GM12865 (cell line): ENCODE measurements around the gene OCSTAMP.

Source experiments
- DNase-seq: peaks from one replicate; pipeline ENCODE4 v3.0.0; 2010; ENCODE audit warnings: low read depth
- H3K4me3 ChIP-seq: 2 replicates; pipeline ENCODE4 v1.5.1; 2011; ENCODE audit warnings: mild to moderate bottlenecking, low read depth, low read length, control low read depth
- TF ChIP-seq, protein P1 (sequence below): IDR thresholded peaks from 2 replicates; pipeline ENCODE4 v1.5.1; 2011; ENCODE audit warnings: low read length, control low read depth, low read depth, inconsistent platforms; ENCODE audit not compliant: insufficient read depth; ENCODE audit errors: missing control alignments

OCSTAMP gene

DNA sequence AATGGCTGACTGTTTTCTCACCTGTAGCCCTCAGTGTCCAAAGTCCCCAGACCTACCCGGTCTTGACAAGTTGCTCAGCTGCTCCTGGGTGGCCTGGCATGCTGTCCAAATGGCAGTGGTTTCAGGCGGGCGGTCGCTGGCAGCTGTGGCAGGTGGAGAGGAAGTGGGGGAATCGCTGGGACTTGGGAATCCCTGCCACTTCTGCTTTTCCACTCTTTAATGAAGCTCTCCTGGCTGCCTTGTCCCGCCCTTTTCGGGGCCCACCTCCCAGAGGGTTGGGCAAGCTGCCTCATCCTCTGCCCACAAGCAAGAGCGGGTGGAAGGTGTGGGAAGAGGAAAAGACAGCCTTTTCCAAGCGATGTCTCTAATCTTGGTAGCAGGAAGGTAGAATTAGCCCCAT is at the start of gene OCSTAMP:
OCSTAMP (minus strand) TSS at position 194 of the 400 bp plus-strand sequence; CDS start at position 100, 94 bp downstream.
- TF ChIP-seq, protein P1, sequence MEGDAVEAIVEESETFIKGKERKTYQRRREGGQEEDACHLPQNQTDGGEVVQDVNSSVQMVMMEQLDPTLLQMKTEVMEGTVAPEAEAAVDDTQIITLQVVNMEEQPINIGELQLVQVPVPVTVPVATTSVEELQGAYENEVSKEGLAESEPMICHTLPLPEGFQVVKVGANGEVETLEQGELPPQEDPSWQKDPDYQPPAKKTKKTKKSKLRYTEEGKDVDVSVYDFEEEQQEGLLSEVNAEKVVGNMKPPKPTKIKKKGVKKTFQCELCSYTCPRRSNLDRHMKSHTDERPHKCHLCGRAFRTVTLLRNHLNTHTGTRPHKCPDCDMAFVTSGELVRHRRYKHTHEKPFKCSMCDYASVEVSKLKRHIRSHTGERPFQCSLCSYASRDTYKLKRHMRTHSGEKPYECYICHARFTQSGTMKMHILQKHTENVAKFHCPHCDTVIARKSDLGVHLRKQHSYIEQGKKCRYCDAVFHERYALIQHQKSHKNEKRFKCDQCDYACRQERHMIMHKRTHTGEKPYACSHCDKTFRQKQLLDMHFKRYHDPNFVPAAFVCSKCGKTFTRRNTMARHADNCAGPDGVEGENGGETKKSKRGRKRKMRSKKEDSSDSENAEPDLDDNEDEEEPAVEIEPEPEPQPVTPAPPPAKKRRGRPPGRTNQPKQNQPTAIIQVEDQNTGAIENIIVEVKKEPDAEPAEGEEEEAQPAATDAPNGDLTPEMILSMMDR = no peak
- DNase-seq = no peak
- no peak within 1 kb of the TSS for H3K4me3 ChIP-seq

- no peak for DNase-seq
- H3K4me3 ChIP-seq = no peak overlapping the region
- TF ChIP-seq, protein P1 = no peak
These were observed 49.0 kb upstream of the OCSTAMP start for GRCh38 chr20:46599227-46599987.

DNA sequence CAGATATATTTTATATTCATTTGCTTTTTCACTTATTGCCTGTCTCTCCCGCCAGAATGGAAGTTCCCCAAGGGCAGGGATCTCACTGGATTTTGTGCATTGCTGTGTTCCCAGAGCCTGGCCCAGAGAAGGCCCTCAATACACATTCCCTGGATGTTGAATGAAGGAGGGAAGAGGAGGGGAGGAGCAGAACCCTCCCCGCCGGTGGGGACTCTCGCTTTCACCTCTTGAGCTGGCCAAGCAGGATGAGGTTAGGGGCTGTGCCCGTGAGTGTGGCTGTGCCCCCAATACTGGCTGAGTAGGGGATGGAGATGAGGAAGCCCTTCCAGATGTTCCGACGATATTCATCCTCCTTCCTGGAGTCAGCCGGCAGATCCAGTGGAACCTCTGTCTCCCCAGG is 45.5 kb upstream of the OCSTAMP start:
- TF ChIP-seq, protein P1 = no peak
- no peak overlapping the region for H3K4me3 ChIP-seq
- no peak for DNase-seq

GRCh38 chr20:46594725-46595124 is 44.3 kb upstream of the OCSTAMP start:
- H3K4me3 ChIP-seq = no peak overlapping the region
- no peak for DNase-seq
- TF ChIP-seq, protein P1 = no peak

DNA sequence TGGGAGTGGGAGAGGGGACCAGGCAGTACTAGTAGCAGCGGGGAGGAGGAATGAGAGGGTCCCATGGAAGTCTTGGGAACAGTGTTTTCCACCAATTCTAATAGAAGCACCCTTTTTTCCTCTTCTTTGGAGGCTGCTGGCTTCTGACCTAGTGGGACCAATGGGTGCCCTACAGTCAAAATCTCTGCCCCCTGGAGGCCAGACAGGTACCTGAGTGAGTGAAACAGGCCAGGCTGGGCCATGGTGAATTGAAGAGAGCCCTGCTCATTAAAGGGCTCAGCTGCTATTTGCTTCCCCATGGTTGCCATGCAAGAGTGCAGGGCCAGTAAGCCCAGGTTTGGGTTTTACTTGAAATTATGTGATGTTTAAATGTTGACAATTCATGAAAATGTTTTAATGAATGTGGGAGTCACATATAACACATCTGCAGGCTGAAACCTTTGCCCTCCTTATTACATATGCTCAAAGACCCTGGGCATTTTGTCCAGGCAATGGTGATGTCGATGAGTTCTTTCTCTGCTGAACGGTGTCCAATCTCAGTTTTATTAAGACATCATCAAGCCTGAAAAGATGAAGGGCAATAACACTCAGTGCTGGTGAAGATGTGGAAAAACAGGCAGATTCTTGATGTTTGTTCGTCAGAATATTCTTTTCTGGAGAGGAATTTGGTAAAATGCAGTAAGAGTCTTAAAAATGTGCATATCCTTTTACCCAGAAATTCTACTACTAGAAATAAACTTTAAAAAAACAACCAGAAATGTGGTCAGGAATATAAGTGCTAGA is 42.3 kb upstream of the OCSTAMP start:
- TF ChIP-seq, protein P1 = peak; percentile 11
- H3K4me3 ChIP-seq = no peak overlapping the region
- DNase-seq = peak; percentile 35

DNA sequence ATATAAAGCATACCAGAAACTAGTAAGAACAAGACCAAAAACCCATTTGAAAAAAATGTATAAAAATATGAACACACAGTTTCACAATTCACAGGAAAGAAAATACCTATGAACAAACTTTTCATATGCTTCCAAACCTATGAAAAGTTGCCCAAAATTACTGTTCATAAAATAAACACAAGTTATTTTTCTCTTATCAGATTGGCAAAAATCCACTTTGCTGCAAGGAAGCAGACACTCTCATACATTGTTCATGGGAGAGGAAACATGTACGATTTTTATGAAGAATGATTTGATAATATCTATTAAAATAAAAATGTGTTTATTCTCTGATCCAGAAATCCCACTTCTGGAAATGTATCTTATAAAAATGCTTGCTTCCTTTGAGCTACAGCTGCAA is 40.0 kb upstream of the OCSTAMP start:
- H3K4me3 ChIP-seq = no peak overlapping the region
- TF ChIP-seq, protein P1 = no peak
- no peak for DNase-seq
